ENCODE results near the gene HOXA3.

DNA sequence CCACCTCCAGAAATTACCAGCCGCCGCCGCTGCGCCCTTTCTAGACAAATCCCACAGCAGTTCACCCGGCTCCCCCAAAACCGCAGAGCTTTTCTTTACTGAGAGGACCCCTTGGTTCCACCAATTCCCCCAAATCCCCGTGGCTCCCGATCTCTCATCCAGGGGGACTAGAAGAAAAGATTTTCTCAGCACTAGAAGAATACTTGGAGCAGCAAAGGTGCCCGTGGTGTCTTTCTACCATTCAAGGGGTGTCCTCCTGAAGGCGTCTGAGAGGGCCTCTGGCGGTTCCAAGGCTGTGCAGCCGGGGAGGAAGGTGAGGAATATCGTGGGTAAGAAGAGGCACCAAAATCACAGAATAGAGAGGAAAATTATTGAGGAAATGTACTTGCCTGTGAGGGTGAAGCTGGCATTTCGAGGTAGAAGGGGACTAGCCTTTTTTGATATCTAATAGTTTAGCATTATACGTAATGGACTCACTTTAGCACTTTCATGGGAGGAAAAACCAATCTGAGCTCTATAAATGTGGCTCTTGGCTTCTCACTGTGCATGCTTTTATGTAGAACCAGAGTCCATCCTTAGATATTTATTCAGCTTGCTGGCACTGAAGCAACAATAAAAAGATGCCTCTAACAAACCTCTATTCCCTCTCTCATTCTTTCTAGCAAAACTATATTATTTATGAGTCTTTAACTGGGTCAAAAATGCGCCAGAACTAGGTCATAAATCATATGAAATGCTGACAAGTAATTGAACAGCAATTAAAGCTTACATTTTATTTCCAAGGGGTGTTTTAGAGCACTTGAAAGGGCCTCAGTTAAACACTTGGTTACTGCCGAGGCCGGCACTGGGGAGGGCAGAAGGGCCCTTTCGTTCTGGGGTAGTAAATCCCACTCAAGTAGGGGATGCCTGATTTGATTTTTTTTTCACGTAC, 36.1 kb downstream of the HOXA3 start:
- TF ChIP-seq POLR2A (IDR thresholded peaks at IDR 0.05), result no peak
- TF ChIP-seq, protein P1, sequence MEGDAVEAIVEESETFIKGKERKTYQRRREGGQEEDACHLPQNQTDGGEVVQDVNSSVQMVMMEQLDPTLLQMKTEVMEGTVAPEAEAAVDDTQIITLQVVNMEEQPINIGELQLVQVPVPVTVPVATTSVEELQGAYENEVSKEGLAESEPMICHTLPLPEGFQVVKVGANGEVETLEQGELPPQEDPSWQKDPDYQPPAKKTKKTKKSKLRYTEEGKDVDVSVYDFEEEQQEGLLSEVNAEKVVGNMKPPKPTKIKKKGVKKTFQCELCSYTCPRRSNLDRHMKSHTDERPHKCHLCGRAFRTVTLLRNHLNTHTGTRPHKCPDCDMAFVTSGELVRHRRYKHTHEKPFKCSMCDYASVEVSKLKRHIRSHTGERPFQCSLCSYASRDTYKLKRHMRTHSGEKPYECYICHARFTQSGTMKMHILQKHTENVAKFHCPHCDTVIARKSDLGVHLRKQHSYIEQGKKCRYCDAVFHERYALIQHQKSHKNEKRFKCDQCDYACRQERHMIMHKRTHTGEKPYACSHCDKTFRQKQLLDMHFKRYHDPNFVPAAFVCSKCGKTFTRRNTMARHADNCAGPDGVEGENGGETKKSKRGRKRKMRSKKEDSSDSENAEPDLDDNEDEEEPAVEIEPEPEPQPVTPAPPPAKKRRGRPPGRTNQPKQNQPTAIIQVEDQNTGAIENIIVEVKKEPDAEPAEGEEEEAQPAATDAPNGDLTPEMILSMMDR (IDR thresholded peaks at IDR 0.05), result no peak
